Psoas muscle (tissue), 8 donors: ENCODE measurements around the gene GOT1. TPM values are rescaled to one million over a fixed set of nuclear protein-coding genes. Genes with fewer than 3 reads are reported as not detected.

Source experiments
- ATAC-seq, 4 donors: fragments of 200-7000 bp; cut with Tn5 transposase; one replicate each; pipeline ENCODE4 v1.9.1; 2020; ENCODE audit warnings: moderate library complexity in 3 of 4, mild to moderate bottlenecking in 2 of 4
- DNase-seq, 2 donors: peaks; one replicate each; pipeline ENCODE4 v3.0.0-alpha.2; 2020
- H3K27ac ChIP-seq: fragments of 200-600 bp; one replicate; pipeline ENCODE4 v1.8.0; 2022
- H3K27me3 ChIP-seq, 3 donors: fragments of 200-600 bp in 1 of 3; one replicate each; pipeline versions ENCODE4 v1.6.1 to v1.8.0; 2013 to 2022; ENCODE audit warnings: low read length in 2 of 3, mild to moderate bottlenecking in 2 of 3, moderate library complexity in 1 of 3; ENCODE audit not compliant: insufficient read depth in 3 of 3
- H3K36me3 ChIP-seq, 2 donors: fragments of 200-600 bp in 1 of 2; one replicate each; pipeline versions ENCODE4 v1.6.1 to v1.8.0; 2013 to 2022; ENCODE audit warnings: low read depth in 1 of 2, mild to moderate bottlenecking in 1 of 2, moderate library complexity in 1 of 2; ENCODE audit not compliant: insufficient read depth in 1 of 2
- H3K4me1 ChIP-seq: fragments of 200-600 bp; one replicate; pipeline ENCODE4 v1.8.0; 2022
- H3K4me3 ChIP-seq: fragments of 200-600 bp; one replicate; pipeline ENCODE4 v1.8.0; 2022; ENCODE audit warnings: mild to moderate bottlenecking
- H3K9me3 ChIP-seq: fragments of 200-600 bp; one replicate; pipeline ENCODE4 v1.8.0; 2022
- WGBS, 3 donors: extraction: QIAGEN DNeasy Blood & Tissue Kit; methylation state at CpG; one replicate each; pipeline versions ENCODE4 v1.1.6 to v1.1.7; 2013; 5-methylcytosine and 5-hydroxymethylcytosine counted together
- intact Hi-C, 2 donors: fragments of 100-400 bp; cut with DNase I; formaldehyde crosslinking; loops; one replicate each; pipeline versions ENCODE4 v1.11.0 to v1.14.2; 2022
- polyA plus RNA-seq, 3 donors: library from polyadenylated mRNA; stranded (reverse); fragments of 200-250 nt; gene quantifications; one replicate each; pipeline ENCODE4 v1.2.3, GENCODE V29; 2013
- total RNA-seq, 4 donors: library from RNA; stranded (reverse); fragmentation: NEBNext Ultra II Directional in 2 of 4; extraction: Animal tissue kit (Norgen Biotek cat#: 25700) in 2 of 4; gene quantifications; one replicate each; pipeline versions ENCODE4 v1.2.1 to v1.2.4, GENCODE V29; 2021 to 2023
- TF ChIP-seq, protein P1 (sequence below): fragments of 200-600 bp; IDR thresholded peaks from one replicate; pipeline ENCODE4 v1.8.0; 2022; ENCODE audit warnings: antibody characterized with exemption
- donor health status: healthy with polysubstance abuse.
- donor health status: DM: no; HTN: no; CAD: no; lungs with moderate emphysema.
- donor health status: Bipolar disorder and iron deficiency.
- donor health status: healthy.
- donor health status: DM: yes; HTN: yes; CAD: no.
- donor health status: DM: no; HTN: no; CAD: no.
- donor health status: DM: no; HTN: no; CAD: no.
- donor health status: DM: yes; HTN: yes; CAD: no.

The GOT1 gene
- total and polyA plus RNA-seq, 7 donors = 87.7 to 381 (median 208) TPM

DNA sequence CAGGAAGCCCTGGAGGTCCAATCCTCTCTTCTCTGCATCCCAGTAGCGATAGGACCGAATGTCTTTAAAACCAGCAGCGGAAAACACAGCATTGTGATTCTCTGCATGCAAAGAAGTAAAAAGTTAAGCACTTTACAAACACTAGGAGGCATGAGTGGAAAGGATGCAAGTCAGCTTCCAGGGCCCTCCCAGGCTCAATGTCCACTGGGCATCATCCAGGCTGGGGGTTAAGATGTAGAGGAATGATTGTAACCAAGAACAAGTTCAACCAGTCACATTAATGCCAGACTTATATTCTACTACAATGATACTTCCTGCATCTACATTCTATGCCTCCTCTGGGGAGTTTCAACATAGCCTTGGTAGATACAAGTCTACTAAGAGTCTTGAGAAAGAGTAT, 24.3 kb downstream of the GOT1 start:
- WGBS, 3 donors = 99 to 100% (median 99%) methylated on average over 3 of the region's 3 CpGs
- ATAC-seq (no peak), DNase-seq (no peak)
- peaks cover 10% of the 10 kb centered on the region for H3K4me1 ChIP-seq
- H3K36me3 ChIP-seq = peaks cover 14 to 60% of the 10 kb centered on the region in 2 donors
- no peaks in the 10 kb centered on the region for H3K9me3 ChIP-seq
- no peaks in the 10 kb centered on the region for H3K27me3 ChIP-seq
- intact Hi-C loops = no loop called here
- H3K27ac ChIP-seq = no peak overlapping the region
- TF ChIP-seq, protein P1, sequence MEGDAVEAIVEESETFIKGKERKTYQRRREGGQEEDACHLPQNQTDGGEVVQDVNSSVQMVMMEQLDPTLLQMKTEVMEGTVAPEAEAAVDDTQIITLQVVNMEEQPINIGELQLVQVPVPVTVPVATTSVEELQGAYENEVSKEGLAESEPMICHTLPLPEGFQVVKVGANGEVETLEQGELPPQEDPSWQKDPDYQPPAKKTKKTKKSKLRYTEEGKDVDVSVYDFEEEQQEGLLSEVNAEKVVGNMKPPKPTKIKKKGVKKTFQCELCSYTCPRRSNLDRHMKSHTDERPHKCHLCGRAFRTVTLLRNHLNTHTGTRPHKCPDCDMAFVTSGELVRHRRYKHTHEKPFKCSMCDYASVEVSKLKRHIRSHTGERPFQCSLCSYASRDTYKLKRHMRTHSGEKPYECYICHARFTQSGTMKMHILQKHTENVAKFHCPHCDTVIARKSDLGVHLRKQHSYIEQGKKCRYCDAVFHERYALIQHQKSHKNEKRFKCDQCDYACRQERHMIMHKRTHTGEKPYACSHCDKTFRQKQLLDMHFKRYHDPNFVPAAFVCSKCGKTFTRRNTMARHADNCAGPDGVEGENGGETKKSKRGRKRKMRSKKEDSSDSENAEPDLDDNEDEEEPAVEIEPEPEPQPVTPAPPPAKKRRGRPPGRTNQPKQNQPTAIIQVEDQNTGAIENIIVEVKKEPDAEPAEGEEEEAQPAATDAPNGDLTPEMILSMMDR = no peak
- H3K4me3 ChIP-seq = no peak overlapping the region

DNA sequence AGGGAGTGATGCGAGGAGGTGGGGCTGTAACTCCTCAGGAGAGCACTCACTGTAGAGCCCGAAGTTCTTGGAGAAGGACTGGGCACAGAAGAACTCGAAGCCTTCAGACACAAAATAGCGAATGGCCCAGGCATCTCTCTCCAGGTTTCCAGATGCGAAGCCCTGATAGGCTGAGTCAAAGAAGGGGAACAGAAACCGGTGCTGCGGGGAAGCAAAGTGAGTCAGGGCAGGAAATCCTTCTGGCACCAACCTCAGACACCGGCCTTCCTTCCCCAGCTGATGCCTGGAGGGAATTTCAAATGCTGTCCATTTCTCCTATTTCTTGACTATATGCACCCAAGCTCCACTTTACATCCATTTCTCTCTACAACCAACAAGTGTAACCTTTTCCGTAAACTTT, 26.8 kb downstream of the GOT1 start:
- WGBS, 3 donors = 76 to 85% (median 85%) methylated on average over 9 of the region's 9 CpGs
- DNase-seq (no peak), ATAC-seq (no peak)
- peaks cover 19 to 79% of the 10 kb centered on the region in 2 donors for H3K36me3 ChIP-seq
- TF ChIP-seq, protein P1 = no peak
- H3K27ac ChIP-seq = no peak overlapping the region
- no peaks in the 10 kb centered on the region for H3K9me3 ChIP-seq
- H3K27me3 ChIP-seq = no peaks in the 10 kb centered on the region
- no peak overlapping the region for H3K4me3 ChIP-seq
- intact Hi-C loops = no loop called here
- no peaks in the 10 kb centered on the region for H3K4me1 ChIP-seq

DNA sequence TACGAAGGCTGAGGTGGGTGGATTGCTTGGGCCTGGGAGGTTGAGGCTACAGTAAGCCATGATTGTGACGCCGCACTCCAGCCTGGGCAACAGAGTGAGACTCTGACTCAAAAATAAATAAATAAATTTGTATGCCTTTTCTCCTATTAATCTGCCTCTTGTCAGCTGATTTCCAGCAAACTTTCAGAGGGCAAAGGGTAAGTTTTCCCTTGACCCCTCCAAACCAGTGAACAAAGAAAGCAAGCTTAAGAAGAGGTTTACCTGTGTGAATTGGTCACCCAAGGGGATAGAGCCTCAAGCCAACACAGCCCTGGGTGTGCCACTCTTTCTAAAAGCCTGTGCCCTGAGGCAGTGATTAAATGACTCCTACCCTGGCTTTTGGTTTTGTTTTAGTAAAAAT, 30.8 kb downstream of the GOT1 start:
- peaks cover 14 to 76% of the 10 kb centered on the region in 2 donors for H3K36me3 ChIP-seq
- DNase-seq (no peak), ATAC-seq (no peak)
- H3K4me1 ChIP-seq = peaks cover 12% of the 10 kb centered on the region
- WGBS, 3 donors = 94 to 96% (median 96%) methylated on average over 3 of the region's 3 CpGs
- no peak overlapping the region for H3K27ac ChIP-seq
- intact Hi-C loops = loop anchor here in 1 of 2 donors (10.0 kb wide), 1 partner anchor 145 kb away; no protein-coding TSS in a partner anchor
- no peak overlapping the region for H3K4me3 ChIP-seq
- no peaks in the 10 kb centered on the region for H3K27me3 ChIP-seq
- TF ChIP-seq, protein P1 = no peak
- no peaks in the 10 kb centered on the region for H3K9me3 ChIP-seq

DNA sequence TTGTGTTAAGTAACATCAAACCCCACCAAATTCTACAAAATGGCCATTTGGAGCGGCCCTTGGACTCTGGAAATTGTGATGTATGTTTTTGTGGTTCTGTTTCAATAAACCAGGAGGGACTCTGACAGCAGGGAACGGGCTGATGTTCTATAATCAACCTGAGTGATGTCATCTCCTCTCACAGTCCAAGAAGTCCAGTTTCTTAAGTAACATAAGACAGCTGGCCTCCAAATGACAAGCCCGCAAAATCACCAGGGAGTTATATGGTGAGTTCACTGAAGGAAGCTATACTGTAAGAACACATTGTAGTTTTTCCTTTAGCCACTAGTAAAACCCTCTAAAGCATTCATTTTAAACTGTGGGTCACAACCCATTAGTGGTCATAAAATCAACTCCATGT, 34.0 kb downstream of the GOT1 start:
- ATAC-seq (peak in 3 of 4 donors; percentile 63 to 76 (median 69)), DNase-seq (no peak)
- TF ChIP-seq, protein P1 = no peak
- Histone ChIP-seq H3K27ac (peak overlapping the region; percentile 84), H3K9me3 (no peaks in the 10 kb centered on the region), H3K36me3 (peaks cover 10 to 46% of the 10 kb centered on the region in 2 donors), H3K4me3 (no peak overlapping the region), H3K4me1 (peaks cover 15% of the 10 kb centered on the region), H3K27me3 (no peaks in the 10 kb centered on the region)
- intact Hi-C loops = loop anchor here in 1 of 2 donors (10.0 kb wide), 1 partner anchor 148 kb away; no protein-coding TSS in a partner anchor
- 48 to 68% (median 53%) methylated on average over 3 of the region's 3 CpGs for WGBS, 3 donors
